ENCODE results near the gene CTTN.
A peak's percentile ranks its signal among the peaks of the same experiment; 100 is the strongest.

The CTTN gene

DNA sequence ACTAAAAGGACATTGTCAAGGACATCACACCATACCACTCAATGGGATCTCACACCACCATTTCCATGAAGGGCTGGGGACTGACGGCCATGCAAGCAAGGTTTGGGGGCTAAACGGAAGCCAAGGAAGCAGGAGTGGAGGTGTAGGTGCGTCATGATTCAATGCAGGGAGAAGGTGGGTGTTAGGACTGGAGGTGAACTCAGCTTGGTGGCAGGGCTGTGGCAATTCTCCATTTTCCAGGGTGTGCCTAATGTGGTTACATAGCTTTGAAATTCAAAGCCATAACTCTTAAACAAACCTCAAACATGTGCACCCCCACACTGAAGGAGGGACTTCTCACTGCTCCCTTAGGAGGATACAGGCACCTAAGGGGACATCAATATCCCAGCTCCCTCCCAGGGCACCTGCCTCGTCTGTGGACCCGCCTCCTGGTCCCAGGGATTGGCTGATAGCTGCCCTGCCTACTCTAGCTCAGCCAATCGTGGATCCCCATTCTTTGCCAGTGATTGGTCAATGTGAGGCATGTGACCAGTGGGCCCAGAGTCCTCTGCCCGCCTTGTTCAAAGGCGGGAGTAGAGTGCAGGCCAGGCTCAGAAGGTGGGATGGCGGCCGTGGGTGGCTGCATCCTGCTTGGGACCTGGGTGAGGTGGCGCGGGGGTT lies 64.6 kb downstream of the CTTN start:
- TF ChIP-seq, protein P1, sequence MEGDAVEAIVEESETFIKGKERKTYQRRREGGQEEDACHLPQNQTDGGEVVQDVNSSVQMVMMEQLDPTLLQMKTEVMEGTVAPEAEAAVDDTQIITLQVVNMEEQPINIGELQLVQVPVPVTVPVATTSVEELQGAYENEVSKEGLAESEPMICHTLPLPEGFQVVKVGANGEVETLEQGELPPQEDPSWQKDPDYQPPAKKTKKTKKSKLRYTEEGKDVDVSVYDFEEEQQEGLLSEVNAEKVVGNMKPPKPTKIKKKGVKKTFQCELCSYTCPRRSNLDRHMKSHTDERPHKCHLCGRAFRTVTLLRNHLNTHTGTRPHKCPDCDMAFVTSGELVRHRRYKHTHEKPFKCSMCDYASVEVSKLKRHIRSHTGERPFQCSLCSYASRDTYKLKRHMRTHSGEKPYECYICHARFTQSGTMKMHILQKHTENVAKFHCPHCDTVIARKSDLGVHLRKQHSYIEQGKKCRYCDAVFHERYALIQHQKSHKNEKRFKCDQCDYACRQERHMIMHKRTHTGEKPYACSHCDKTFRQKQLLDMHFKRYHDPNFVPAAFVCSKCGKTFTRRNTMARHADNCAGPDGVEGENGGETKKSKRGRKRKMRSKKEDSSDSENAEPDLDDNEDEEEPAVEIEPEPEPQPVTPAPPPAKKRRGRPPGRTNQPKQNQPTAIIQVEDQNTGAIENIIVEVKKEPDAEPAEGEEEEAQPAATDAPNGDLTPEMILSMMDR (IDR thresholded peaks at IDR 0.05; ENCODE audit: borderline replicate concordance, insufficient read depth, low read depth, low read length) = no peak
- H3K4me3 ChIP-seq (ENCODE audit: low read depth, low read length) = no peak overlapping the region

DNA sequence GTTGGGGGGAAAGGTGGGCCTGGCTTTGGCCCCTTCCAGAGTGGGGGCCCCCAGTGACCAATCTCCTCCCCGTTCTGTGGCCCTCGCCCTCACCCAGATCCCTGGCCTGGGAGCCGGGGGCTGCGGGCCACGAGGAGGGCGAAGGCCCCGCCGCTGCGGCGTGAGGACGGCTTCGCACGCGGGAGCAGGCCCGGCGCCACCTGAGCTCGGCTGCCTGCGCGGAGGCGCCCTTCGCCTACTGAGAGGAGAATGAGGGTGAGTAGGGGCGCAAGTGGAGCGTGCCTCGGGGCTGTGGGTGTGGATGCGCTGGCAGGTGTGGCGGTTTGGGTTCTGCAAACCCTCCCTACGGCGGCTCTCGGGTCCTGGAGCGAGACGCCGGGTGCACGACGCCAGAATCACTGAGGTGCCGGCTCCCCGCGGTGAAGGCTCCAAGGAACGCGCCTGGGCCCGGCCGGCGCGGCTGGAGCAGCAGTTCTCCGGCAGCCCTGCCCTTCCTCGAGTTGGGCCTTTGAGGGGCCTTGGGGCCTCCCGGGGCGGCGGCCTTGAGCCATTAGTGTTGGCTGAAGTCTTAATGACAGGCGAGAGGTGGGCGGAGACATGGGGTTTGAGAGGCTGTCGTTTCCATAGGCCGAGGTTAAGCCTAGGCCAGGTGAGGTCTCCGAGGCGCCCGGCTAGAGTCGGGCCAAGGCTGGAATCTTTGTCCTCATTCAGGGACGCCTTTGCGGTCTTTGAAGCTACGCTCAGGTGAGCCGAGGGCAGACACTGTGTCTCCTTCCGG lies 65.3 kb downstream of the CTTN start:
- TF ChIP-seq, protein P1 (IDR thresholded peaks at IDR 0.05; ENCODE audit: borderline replicate concordance, insufficient read depth, low read depth, low read length) = no peak
- H3K4me3 ChIP-seq (ENCODE audit: low read depth, low read length) = no peak overlapping the region

DNA sequence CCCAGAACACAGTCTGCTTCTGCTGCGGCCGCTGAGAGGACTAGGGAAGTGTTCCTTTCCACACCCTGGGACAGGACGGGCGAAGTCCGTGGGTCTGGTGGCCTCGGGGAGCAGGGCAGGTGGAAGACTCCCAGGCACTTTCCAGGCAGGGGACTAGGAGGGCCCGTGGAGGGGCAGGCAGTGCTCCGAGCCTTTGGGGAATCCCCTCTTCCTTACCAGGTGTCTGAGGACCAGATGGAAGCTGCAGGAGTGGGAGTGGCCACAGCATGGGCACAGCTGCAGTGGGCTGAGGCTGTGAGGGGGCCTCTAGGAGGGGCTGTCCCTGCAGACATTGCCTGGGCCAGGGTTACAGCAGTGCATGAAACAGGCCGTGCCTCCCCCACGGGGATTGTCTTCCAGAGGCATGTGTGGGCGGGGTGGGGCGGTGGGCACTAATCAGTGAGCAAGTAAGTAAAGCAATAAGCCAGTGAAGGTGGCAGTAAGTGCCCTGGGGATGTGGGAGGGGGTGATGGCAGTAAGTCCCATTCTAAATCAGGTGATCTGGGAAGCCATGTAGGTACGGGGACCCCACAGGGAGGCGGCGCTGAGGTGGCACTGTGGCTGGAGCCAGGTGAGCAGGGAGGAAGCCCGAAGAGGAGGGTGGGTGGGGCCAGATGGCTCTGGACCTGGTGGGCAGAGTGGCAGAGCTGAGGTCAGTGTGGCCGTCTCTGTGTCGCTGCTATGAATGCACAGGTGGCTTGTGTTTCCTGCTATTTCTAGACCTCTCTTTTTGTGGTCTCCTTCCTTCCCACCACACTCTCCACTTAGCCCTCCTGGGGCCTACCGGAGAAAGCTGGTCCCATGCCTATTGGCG lies 66.4 kb downstream of the CTTN start:
- TF ChIP-seq, protein P1 (IDR thresholded peaks at IDR 0.05; ENCODE audit: borderline replicate concordance, insufficient read depth, low read depth, low read length) = no peak
- H3K4me3 ChIP-seq (ENCODE audit: low read depth, low read length) = no peak overlapping the region

DNA sequence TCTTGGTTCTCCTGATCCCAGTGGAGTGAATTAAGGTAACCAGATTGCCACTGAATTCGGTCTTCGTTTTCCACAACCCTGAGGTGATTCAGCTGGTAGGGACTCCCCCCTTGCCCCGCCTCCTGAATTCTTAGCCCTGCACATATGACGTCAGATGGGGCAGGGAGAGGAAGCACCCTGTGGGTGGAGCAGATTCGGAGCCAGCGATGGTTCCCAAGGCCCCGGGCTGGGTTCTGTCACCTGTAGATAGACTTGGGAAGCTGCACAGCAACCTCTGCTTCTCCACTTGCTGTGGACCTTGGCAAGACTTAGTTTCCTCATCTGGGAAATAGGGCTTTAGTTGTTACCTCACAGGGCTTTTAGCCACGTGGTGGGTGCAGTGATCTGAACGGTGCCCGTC lies 67.8 kb downstream of the CTTN start:
- TF ChIP-seq, protein P1 (IDR thresholded peaks at IDR 0.05; ENCODE audit: borderline replicate concordance, insufficient read depth, low read depth, low read length) = no peak
- H3K4me3 ChIP-seq (ENCODE audit: low read depth, low read length) = no peak overlapping the region

DNA sequence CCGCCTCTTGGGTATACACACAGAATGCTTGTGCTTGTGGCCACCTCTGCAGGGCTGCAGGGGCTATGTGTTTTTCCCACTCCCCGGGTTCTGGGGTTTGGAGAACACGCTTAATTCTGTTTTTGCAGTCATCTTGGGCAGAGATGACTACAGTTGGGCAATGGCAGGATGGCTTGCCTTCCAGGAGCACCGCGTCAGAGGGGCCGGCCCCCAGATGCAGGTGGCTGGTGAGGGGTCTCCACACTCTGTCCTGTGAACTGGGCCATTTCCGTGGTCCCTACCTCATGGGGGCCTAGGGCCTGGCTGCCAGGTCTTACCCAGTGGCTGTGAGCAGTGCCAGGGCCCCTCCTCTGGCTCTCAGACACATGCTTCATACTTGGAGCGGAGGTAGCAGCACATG lies 68.3 kb downstream of the CTTN start:
- TF ChIP-seq, protein P1 (IDR thresholded peaks at IDR 0.05; ENCODE audit: borderline replicate concordance, insufficient read depth, low read depth, low read length) = no peak
- no peak overlapping the region for H3K4me3 ChIP-seq (ENCODE audit: low read depth, low read length)

DNA sequence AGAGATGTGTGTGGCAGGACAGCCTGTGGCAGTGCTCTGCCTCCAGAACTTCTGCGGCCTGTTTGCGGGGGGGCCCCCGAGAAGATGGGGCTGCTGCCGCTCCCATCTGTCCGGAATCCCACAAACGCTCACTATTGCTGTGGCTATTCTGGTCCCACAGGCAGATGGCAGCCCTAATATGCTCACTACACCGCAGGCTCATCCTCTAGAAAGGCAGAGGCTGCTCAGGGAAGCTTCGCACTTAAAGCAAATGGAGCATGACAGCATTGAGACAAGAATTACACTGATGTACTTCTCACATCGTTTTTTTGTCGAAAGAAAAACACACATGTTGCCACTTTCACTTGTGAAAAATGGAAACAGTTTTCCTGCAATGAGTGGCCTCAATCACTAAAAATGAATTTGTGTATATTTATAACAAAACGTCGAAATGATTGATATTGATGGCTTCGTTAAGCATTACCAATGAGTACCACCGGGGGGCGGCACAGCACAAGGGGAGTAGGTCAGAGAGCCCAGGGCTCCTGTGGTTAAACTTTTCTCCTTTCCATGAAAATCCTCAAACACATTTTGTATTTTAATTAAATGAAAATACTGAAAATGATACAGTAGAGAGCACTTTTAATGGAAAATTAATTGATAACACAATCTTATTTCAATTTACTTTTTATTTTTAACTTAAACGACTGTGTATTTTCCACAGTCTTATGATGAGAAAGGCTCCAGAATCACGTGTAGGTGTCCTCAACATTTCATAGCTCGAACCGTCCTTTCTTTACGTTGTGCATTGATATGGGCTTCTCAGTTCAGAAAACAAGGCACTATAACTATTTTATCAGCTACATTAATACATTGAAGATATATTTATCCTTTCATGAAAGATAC lies 69.1 kb downstream of the CTTN start:
- TF ChIP-seq, protein P1 (IDR thresholded peaks at IDR 0.05; ENCODE audit: borderline replicate concordance, insufficient read depth, low read depth, low read length) = peak; percentile 69
- no peak overlapping the region for H3K4me3 ChIP-seq (ENCODE audit: low read depth, low read length)
